ENCODE measurements around the gene KCNQ1OT1. TPM values are rescaled to one million over a fixed set of nuclear protein-coding genes. Genes with fewer than 3 reads are reported as not detected.

Gene KCNQ1OT1
- polyA plus RNA-seq, 3 donors, result 1.1 to 2.3 (median 1.4) TPM

GRCh38 chr11:2664791-2665525 lies 34.8 kb downstream of the KCNQ1OT1 start:
- no peak for DNase-seq (ENCODE audit: extremely low read depth in 1 of 11, low read depth in 9 of 11, low spot score in 4 of 11)

- DNase-seq (ENCODE audit: extremely low read depth in 1 of 11, low read depth in 9 of 11, low spot score in 4 of 11), result no peak
Measured at GRCh38 chr11:2664376-2664775, 35.4 kb downstream of the KCNQ1OT1 start.

- no peak for DNase-seq (ENCODE audit: extremely low read depth in 1 of 11, low read depth in 9 of 11, low spot score in 4 of 11)
Measured at GRCh38 chr11:2663915-2664314, 35.9 kb downstream of the KCNQ1OT1 start.

GRCh38 chr11:2663506-2663905 lies 36.3 kb downstream of the KCNQ1OT1 start:
- no peak for DNase-seq (ENCODE audit: extremely low read depth in 1 of 11, low read depth in 9 of 11, low spot score in 4 of 11)

GRCh38 chr11:2662430-2663299 lies 37.1 kb downstream of the KCNQ1OT1 start:
- DNase-seq (ENCODE audit: extremely low read depth in 1 of 11, low read depth in 9 of 11, low spot score in 4 of 11), result no peak

GRCh38 chr11:2662024-2662312 lies 37.8 kb downstream of the KCNQ1OT1 start:
- DNase-seq (ENCODE audit: extremely low read depth in 1 of 11, low read depth in 9 of 11, low spot score in 4 of 11), result no peak

GRCh38 chr11:2661173-2662023 lies 38.4 kb downstream of the KCNQ1OT1 start:
- DNase-seq (ENCODE audit: extremely low read depth in 1 of 11, low read depth in 9 of 11, low spot score in 4 of 11), result no peak

GRCh38 chr11:2660357-2660939 lies 39.3 kb downstream of the KCNQ1OT1 start:
- no peak for DNase-seq (ENCODE audit: extremely low read depth in 1 of 11, low read depth in 9 of 11, low spot score in 4 of 11)

GRCh38 chr11:2657697-2658284 lies 42.0 kb downstream of the KCNQ1OT1 start:
- no peak for DNase-seq (ENCODE audit: extremely low read depth in 1 of 11, low read depth in 9 of 11, low spot score in 4 of 11)

GRCh38 chr11:2656859-2657258 lies 42.9 kb downstream of the KCNQ1OT1 start:
- no peak for DNase-seq (ENCODE audit: extremely low read depth in 1 of 11, low read depth in 9 of 11, low spot score in 4 of 11)

- no peak for DNase-seq (ENCODE audit: extremely low read depth in 1 of 11, low read depth in 9 of 11, low spot score in 4 of 11)
Measured at GRCh38 chr11:2655834-2656622, 43.8 kb downstream of the KCNQ1OT1 start.

GRCh38 chr11:2655016-2655719 lies 44.6 kb downstream of the KCNQ1OT1 start:
- no peak for DNase-seq (ENCODE audit: extremely low read depth in 1 of 11, low read depth in 9 of 11, low spot score in 4 of 11)

GRCh38 chr11:2653930-2654739 lies 45.7 kb downstream of the KCNQ1OT1 start:
- DNase-seq (ENCODE audit: extremely low read depth in 1 of 11, low read depth in 9 of 11, low spot score in 4 of 11), result no peak

- DNase-seq (ENCODE audit: extremely low read depth in 1 of 11, low read depth in 9 of 11, low spot score in 4 of 11), result peak in 1 of 11 donors; percentile 24
Measured at GRCh38 chr11:2653198-2653551, 46.6 kb downstream of the KCNQ1OT1 start.

GRCh38 chr11:2652333-2653197 lies 47.2 kb downstream of the KCNQ1OT1 start:
- DNase-seq (ENCODE audit: extremely low read depth in 1 of 11, low read depth in 9 of 11, low spot score in 4 of 11), result no peak

- DNase-seq (ENCODE audit: extremely low read depth in 1 of 11, low read depth in 9 of 11, low spot score in 4 of 11), result no peak
Measured at GRCh38 chr11:2651826-2652271, 47.9 kb downstream of the KCNQ1OT1 start.
